ENCODE results near the gene RGS7.

RGS7 gene

GRCh38 chr1:240827786-240828185 lies 529.2 kb downstream of the RGS7 start:
- TF ChIP-seq, protein P1, sequence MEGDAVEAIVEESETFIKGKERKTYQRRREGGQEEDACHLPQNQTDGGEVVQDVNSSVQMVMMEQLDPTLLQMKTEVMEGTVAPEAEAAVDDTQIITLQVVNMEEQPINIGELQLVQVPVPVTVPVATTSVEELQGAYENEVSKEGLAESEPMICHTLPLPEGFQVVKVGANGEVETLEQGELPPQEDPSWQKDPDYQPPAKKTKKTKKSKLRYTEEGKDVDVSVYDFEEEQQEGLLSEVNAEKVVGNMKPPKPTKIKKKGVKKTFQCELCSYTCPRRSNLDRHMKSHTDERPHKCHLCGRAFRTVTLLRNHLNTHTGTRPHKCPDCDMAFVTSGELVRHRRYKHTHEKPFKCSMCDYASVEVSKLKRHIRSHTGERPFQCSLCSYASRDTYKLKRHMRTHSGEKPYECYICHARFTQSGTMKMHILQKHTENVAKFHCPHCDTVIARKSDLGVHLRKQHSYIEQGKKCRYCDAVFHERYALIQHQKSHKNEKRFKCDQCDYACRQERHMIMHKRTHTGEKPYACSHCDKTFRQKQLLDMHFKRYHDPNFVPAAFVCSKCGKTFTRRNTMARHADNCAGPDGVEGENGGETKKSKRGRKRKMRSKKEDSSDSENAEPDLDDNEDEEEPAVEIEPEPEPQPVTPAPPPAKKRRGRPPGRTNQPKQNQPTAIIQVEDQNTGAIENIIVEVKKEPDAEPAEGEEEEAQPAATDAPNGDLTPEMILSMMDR (IDR thresholded peaks at IDR 0.05; ENCODE audit: low read depth, low read length), result no peak
- DNase-seq (ENCODE audit: extremely low read depth, low read depth), result no peak

GRCh38 chr1:240824238-240824637 lies 532.8 kb downstream of the RGS7 start:
- DNase-seq (ENCODE audit: extremely low read depth, low read depth), result no peak

GRCh38 chr1:240823357-240823756 lies 533.6 kb downstream of the RGS7 start:
- TF ChIP-seq, protein P1 (IDR thresholded peaks at IDR 0.05; ENCODE audit: low read depth, low read length), result no peak
- no peak for DNase-seq (ENCODE audit: extremely low read depth, low read depth)

More at GRCh38 chr1:240824238-240824637, 532.8 kb downstream of the RGS7 start:
- TF ChIP-seq, protein P1 (IDR thresholded peaks at IDR 0.05; ENCODE audit: low read depth, low read length), result no peak; the same call in 1 of the 2 replicates

GRCh38 chr1:240821925-240822324 lies 535.1 kb downstream of the RGS7 start:
- TF ChIP-seq, protein P1 (IDR thresholded peaks at IDR 0.05; ENCODE audit: low read depth, low read length), result no peak
- DNase-seq (ENCODE audit: extremely low read depth, low read depth), result no peak

DNA sequence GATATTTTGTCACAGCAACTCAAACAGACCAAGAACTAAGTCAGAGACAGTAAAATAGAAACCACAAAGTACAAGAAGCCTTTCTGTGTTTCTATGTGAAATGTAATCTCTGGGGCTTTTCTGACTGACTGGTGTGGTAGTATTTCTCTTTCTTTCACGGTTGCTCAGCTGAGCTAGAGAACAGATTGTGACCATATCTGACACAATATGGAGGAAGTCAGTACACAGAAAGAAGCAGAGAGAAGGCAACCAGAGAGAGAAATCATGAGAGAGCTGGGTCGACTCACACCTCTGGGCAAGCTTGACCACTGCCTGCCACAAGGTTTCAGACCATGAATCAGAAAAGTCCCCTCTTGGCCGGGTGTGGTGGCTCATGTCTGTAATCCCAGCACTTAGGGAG lies 536.2 kb downstream of the RGS7 start:
- DNase-seq (ENCODE audit: extremely low read depth, low read depth), result no peak

DNA sequence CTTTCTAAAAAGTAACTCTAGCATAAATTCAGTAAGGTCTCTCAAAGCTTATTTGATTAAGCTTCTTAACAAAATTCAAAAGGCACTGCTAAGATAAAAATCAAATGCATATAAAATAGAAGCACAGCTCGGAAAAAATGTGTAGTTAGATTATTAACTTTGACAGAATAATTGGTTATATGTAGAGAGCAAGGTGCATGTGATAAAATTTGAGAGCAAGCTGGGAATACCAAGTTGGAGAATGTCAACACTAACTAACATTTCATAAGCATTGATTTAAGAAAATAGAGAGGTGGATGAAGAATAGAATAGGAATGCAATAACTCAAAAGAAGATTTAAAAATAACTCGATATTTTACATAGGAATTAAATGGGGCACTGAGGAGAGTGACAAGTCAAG lies 540.5 kb downstream of the RGS7 start:
- TF ChIP-seq, protein P1 (IDR thresholded peaks at IDR 0.05; ENCODE audit: low read depth, low read length), result no peak

More for the DNA sequence above, 536.2 kb downstream of the RGS7 start:
- TF ChIP-seq, protein P1 (IDR thresholded peaks at IDR 0.05; ENCODE audit: low read depth, low read length), result no peak

GRCh38 chr1:240813720-240814119 lies 543.3 kb downstream of the RGS7 start:
- TF ChIP-seq, protein P1 (IDR thresholded peaks at IDR 0.05; ENCODE audit: low read depth, low read length), result no peak
- DNase-seq (ENCODE audit: extremely low read depth, low read depth), result no peak

More for the DNA sequence above, 540.5 kb downstream of the RGS7 start:
- DNase-seq (ENCODE audit: extremely low read depth, low read depth), result no peak
